Skeletal muscle cell (primary cell): ENCODE results near the gene HLA-DRA.
A peak's percentile ranks its signal among the peaks of the same experiment; 100 is the strongest.
"Not testable (repeated sequence)": the region's sequence is repeated elsewhere in the genome, so short reads cannot be mapped to it uniquely, and the experiment has no call there.

Experiments
- DNase-seq: peaks from one replicate; pipeline ENCODE4 v3.0.0-alpha.2; 2010; ENCODE audit warnings: low read depth
- H3K4me3 ChIP-seq: 2 replicates; pipeline ENCODE4 v1.5.1; 2011; ENCODE audit warnings: low read depth, mild to moderate bottlenecking, control low read depth, low read length, moderate library complexity

HLA-DRA gene

GRCh38 chr6:32427934-32428474 lies 11.7 kb upstream of the HLA-DRA start:
- no peak overlapping the region for H3K4me3 ChIP-seq

GRCh38 chr6:32430179-32430578 lies 9.5 kb upstream of the HLA-DRA start:
- no peak for DNase-seq
- H3K4me3 ChIP-seq: no peak overlapping the region

More at GRCh38 chr6:32427934-32428474, 11.7 kb upstream of the HLA-DRA start:
- no peak for DNase-seq

- DNase-seq: no peak
Measured at GRCh38 chr6:32431142-32431541, 8.5 kb upstream of the HLA-DRA start.

GRCh38 chr6:32432050-32432450 lies 7.6 kb upstream of the HLA-DRA start:
- no peak overlapping the region for H3K4me3 ChIP-seq
- no peak for DNase-seq

More at GRCh38 chr6:32431142-32431541, 8.5 kb upstream of the HLA-DRA start:
- no peak overlapping the region for H3K4me3 ChIP-seq

- H3K4me3 ChIP-seq, DNase-seq: not testable (repeated sequence)
Measured at GRCh38 chr6:32433950-32434349, 5.7 kb upstream of the HLA-DRA start.

- no peak overlapping the region for H3K4me3 ChIP-seq
- no peak for DNase-seq
Measured at GRCh38 chr6:32436186-32436585, 3.5 kb upstream of the HLA-DRA start.

GRCh38 chr6:32436995-32437836 lies 2.5 kb upstream of the HLA-DRA start:
- H3K4me3 ChIP-seq: no peak overlapping the region
- DNase-seq: no peak

- no peak for DNase-seq
- no peak overlapping the region for H3K4me3 ChIP-seq
Measured at GRCh38 chr6:32439139-32439538, 548 bp upstream of the HLA-DRA start.

GRCh38 chr6:32442243-32442667 lies 2.6 kb downstream of the HLA-DRA start:
- H3K4me3 ChIP-seq: no peak overlapping the region

GRCh38 chr6:32442977-32443552 lies 3.4 kb downstream of the HLA-DRA start:
- no peak overlapping the region for H3K4me3 ChIP-seq
- DNase-seq: no peak

More at GRCh38 chr6:32442243-32442667, 2.6 kb downstream of the HLA-DRA start:
- no peak for DNase-seq

- DNase-seq: no peak
- H3K4me3 ChIP-seq: no peak overlapping the region
Measured at GRCh38 chr6:32444433-32444832, 4.7 kb downstream of the HLA-DRA start.

- no peak overlapping the region for H3K4me3 ChIP-seq
- no peak for DNase-seq
Measured at GRCh38 chr6:32445321-32445854, 5.7 kb downstream of the HLA-DRA start.

- no peak for DNase-seq
- H3K4me3 ChIP-seq: no peak overlapping the region
Measured at GRCh38 chr6:32447932-32448331, 8.2 kb downstream of the HLA-DRA start.

GRCh38 chr6:32449088-32449736 lies 9.5 kb downstream of the HLA-DRA start:
- no peak overlapping the region for H3K4me3 ChIP-seq
- DNase-seq: no peak

GRCh38 chr6:32457054-32457453 lies 17.4 kb downstream of the HLA-DRA start:
- no peak overlapping the region for H3K4me3 ChIP-seq

GRCh38 chr6:32459781-32460424 lies 20.2 kb downstream of the HLA-DRA start:
- peak overlapping the region; percentile 48 for H3K4me3 ChIP-seq
- no peak for DNase-seq

More at GRCh38 chr6:32457054-32457453, 17.4 kb downstream of the HLA-DRA start:
- DNase-seq: no peak

- no peak for DNase-seq
- H3K4me3 ChIP-seq: no peak overlapping the region
Measured at GRCh38 chr6:32460528-32460927, 20.8 kb downstream of the HLA-DRA start.

GRCh38 chr6:32461493-32461892 lies 21.8 kb downstream of the HLA-DRA start:
- H3K4me3 ChIP-seq: no peak overlapping the region

GRCh38 chr6:32462609-32463008 lies 22.9 kb downstream of the HLA-DRA start:
- no peak overlapping the region for H3K4me3 ChIP-seq
- DNase-seq: no peak

More at GRCh38 chr6:32461493-32461892, 21.8 kb downstream of the HLA-DRA start:
- DNase-seq: no peak
